ENCODE data around the gene ANKRD63. TPM values are rescaled to one million over a fixed set of nuclear protein-coding genes. Genes with fewer than 3 reads are reported as not detected.

ANKRD63 gene
- total RNA-seq, 1 donor, result 1.1 TPM

- DNase-seq (ENCODE audit: low read depth in 2 of 3, low spot score in 2 of 3), result no peak
Measured at GRCh38 chr15:40296561-40297230, 13.8 kb upstream of the ANKRD63 start.

- no peak for DNase-seq (ENCODE audit: low read depth in 2 of 3, low spot score in 2 of 3)
Measured at GRCh38 chr15:40295877-40296560, 13.2 kb upstream of the ANKRD63 start.

GRCh38 chr15:40295297-40295696, 12.4 kb upstream of the ANKRD63 start:
- no peak for DNase-seq (ENCODE audit: low read depth in 2 of 3, low spot score in 2 of 3)

- DNase-seq (ENCODE audit: low read depth in 2 of 3, low spot score in 2 of 3), result no peak
Measured at GRCh38 chr15:40293905-40294895, 11.3 kb upstream of the ANKRD63 start.

- no peak for DNase-seq (ENCODE audit: low read depth in 2 of 3, low spot score in 2 of 3)
Measured at GRCh38 chr15:40293006-40293405, 10.1 kb upstream of the ANKRD63 start.

- DNase-seq (ENCODE audit: low read depth in 2 of 3, low spot score in 2 of 3), result no peak
Measured at GRCh38 chr15:40292246-40292645, 9.4 kb upstream of the ANKRD63 start.

GRCh38 chr15:40290918-40291574, 8.2 kb upstream of the ANKRD63 start:
- DNase-seq (ENCODE audit: low read depth in 2 of 3, low spot score in 2 of 3), result no peak

- no peak for DNase-seq (ENCODE audit: low read depth in 2 of 3, low spot score in 2 of 3)
Measured at GRCh38 chr15:40290545-40290917, 7.7 kb upstream of the ANKRD63 start.

GRCh38 chr15:40289140-40289775, 6.4 kb upstream of the ANKRD63 start:
- no peak for DNase-seq (ENCODE audit: low read depth in 2 of 3, low spot score in 2 of 3)

- DNase-seq (ENCODE audit: low read depth in 2 of 3, low spot score in 2 of 3), result no peak
Measured at GRCh38 chr15:40287968-40288367, 5.1 kb upstream of the ANKRD63 start.

- no peak for DNase-seq (ENCODE audit: low read depth in 2 of 3, low spot score in 2 of 3)
Measured at GRCh38 chr15:40287505-40287904, 4.6 kb upstream of the ANKRD63 start.

- no peak for DNase-seq (ENCODE audit: low read depth in 2 of 3, low spot score in 2 of 3)
Measured at GRCh38 chr15:40286794-40287193, 3.9 kb upstream of the ANKRD63 start.

- no peak for DNase-seq (ENCODE audit: low read depth in 2 of 3, low spot score in 2 of 3)
Measured at GRCh38 chr15:40286061-40286532, 3.2 kb upstream of the ANKRD63 start.

GRCh38 chr15:40285554-40286011, 2.7 kb upstream of the ANKRD63 start:
- no peak for DNase-seq (ENCODE audit: low read depth in 2 of 3, low spot score in 2 of 3)

GRCh38 chr15:40285151-40285550, 2.3 kb upstream of the ANKRD63 start:
- DNase-seq (ENCODE audit: low read depth in 2 of 3, low spot score in 2 of 3), result no peak

GRCh38 chr15:40283615-40284300, 894 bp upstream of the ANKRD63 start:
- no peak for DNase-seq (ENCODE audit: low read depth in 2 of 3, low spot score in 2 of 3)

GRCh38 chr15:40282147-40282868, 556 bp downstream of the ANKRD63 start:
- DNase-seq (ENCODE audit: low read depth in 2 of 3, low spot score in 2 of 3), result peak; percentile 38 to 62 (median 57)

- no peak for DNase-seq (ENCODE audit: low read depth in 2 of 3, low spot score in 2 of 3)
Measured at GRCh38 chr15:40281801-40282146, 1.1 kb downstream of the ANKRD63 start.
